Dendritic cell treated with granulocyte-macrophage colony-stimulating factor and Interleukin-4, amounts not matched to agents 40 ng/mL and 50 ng/mL, for 4 days (primary cell): ENCODE measurements around the gene TRMO.

Experiments
- H3K27ac Mint-ChIP-seq: one replicate; pipeline ENCODE4 v1.8.0; 2022; ENCODE audit warnings: mild to moderate bottlenecking, mixed read lengths
- H3K27me3 Mint-ChIP-seq: one replicate; pipeline ENCODE4 v1.8.0; 2022; ENCODE audit warnings: mild to moderate bottlenecking, mixed read lengths
- H3K36me3 Mint-ChIP-seq: one replicate; pipeline ENCODE4 v1.8.0; 2022; ENCODE audit warnings: low read depth, mixed read lengths
- H3K4me1 Mint-ChIP-seq: one replicate; pipeline ENCODE4 v1.8.0; 2022; ENCODE audit warnings: low read depth, mixed read lengths
- H3K4me3 Mint-ChIP-seq: one replicate; pipeline ENCODE4 v1.8.0; 2022; ENCODE audit warnings: mild to moderate bottlenecking, moderate library complexity, mixed read lengths
- H3K9me3 Mint-ChIP-seq: one replicate; pipeline ENCODE4 v1.8.0; 2022; ENCODE audit warnings: mixed read lengths
- intact Hi-C: fragments of 100-400 bp; cut with micrococcal nuclease; formaldehyde crosslinking; loops from one replicate; pipeline ENCODE4 v1.15.0; 2022

The TRMO gene

DNA sequence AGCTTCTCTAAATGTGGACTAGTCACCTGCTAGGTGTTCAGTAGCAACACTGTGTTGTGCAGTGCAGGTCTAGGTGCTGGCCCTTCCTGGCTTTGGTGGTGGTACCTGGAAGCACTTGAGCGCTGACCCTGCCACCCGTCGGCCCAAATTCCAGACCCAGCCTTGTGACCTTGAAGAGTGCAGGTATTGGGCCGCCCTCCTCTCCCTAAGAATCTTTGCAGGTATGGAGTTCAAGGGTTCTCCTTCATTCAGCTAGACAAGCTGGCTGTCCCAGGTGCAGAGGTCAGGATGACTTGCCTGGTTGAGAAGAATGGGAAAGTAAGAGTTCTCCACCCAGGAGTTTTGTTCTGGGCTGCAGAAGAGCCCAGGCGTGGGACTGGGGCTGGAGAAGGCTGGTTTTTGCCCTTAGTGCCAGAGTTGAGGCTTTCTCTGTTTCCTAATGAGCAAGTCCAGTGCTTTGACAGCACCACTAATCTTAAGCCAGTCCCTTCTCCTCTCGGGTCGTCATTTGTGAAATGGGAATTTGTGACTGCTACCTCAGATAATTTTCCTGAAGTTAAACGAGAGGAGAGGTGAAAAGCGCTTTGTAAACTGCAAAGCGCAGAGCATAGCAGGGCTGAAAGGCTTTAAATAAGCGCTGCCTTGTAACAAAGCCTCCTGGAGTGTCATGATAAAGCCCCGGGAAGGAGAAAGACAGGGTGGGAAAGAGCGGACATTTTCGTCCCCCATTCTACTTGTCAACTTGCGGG is 65.3 kb downstream of the TRMO start:
- Mint-ChIP-seq H3K27me3 (peaks cover 90% of the 10 kb centered on the region), H3K4me3 (no peak overlapping the region), H3K36me3 (no peaks in the 10 kb centered on the region), H3K4me1 (peaks cover 24% of the 10 kb centered on the region), H3K27ac (no peak overlapping the region), H3K9me3 (no peaks in the 10 kb centered on the region)
- intact Hi-C loops: no loop called here

DNA sequence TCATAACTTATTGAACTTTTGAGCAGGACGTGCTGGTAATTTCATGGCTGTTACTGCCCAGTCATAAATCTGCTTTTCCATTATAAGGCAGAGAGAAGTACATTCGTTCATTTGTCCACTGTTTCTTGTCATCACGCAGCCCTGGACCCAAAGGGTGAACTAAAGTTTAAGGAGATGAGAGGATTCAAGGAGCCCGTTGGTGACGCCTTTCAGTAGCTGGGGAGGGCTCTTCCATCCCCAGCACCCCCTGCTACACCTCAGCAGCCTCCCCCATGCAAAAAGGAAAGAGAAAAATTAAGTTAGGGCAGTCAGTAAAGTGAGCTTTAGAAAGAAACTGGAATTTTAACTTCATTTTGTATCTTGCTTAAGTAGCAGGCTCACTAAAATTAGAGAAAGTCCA is 66.4 kb downstream of the TRMO start:
- H3K27me3 Mint-ChIP-seq: peaks cover 90% of the 10 kb centered on the region
- no peak overlapping the region for H3K27ac Mint-ChIP-seq
- H3K9me3 Mint-ChIP-seq: no peaks in the 10 kb centered on the region
- H3K4me1 Mint-ChIP-seq: peaks cover 24% of the 10 kb centered on the region
- intact Hi-C loops: no loop called here
- H3K36me3 Mint-ChIP-seq: no peaks in the 10 kb centered on the region
- H3K4me3 Mint-ChIP-seq: no peak overlapping the region

DNA sequence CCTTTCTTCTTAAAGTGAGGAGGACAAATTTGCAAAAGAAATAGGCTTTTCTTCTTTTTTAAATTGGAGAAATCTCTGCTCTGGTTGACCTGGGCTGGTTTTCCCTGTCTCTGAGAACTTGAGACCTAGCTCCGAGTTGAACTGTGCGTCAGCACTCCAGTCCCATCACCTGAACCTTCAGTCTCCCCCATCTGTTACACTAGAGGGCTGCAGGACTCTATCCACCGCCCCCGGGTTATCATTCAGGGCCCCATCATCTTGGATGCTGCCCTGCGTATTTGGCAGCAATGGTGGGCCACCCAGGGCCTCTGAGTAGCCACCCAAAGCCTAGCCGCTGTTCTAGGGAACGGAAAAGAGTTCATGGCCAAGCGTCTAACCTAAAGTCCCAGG is 66.8 kb downstream of the TRMO start:
- intact Hi-C loops: no loop called here
- Mint-ChIP-seq H3K27me3 (peaks cover 88% of the 10 kb centered on the region), H3K36me3 (no peaks in the 10 kb centered on the region), H3K4me3 (no peak overlapping the region), H3K9me3 (no peaks in the 10 kb centered on the region), H3K4me1 (peaks cover 24% of the 10 kb centered on the region), H3K27ac (no peak overlapping the region)

DNA sequence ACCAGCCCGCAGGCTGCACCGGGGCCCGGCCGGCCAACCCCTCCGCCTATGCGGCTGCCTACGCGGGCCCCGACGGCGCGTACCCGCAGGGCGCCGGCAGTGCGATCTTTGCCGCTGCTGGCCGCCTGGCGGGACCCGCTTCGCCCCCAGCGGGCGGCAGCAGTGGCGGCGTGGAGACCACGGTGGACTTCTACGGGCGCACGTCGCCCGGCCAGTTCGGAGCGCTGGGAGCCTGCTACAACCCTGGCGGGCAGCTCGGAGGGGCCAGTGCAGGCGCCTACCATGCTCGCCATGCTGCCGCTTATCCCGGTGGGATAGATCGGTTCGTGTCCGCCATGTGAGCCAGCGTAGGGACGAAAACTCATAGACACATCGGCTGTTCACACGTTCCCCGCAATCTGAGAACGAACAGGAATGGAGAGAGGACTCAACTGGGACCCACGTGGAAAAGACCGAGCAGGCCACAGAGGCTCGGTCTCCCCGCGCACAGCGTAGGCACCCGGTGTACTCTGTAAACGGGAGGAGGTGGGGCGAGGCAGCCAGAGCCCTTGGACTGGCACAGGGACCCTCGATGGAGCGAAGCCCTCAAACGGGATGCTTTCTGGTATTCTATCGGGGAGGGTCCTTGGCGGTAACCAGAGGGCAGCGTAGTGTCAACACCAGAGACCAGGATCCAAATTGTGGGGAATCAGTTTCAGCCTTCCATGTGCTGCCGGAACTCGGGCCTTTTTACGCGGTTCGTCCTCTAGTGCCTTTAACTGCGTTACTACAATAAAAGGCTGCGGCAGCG is 67.4 kb downstream of the TRMO start:
- Mint-ChIP-seq H3K4me3 (no peak overlapping the region), H3K9me3 (no peaks in the 10 kb centered on the region), H3K36me3 (no peaks in the 10 kb centered on the region), H3K27ac (no peak overlapping the region), H3K4me1 (peaks cover 24% of the 10 kb centered on the region), H3K27me3 (peaks cover 88% of the 10 kb centered on the region)
- intact Hi-C loops: no loop called here
